Measurements from ENCODE around the gene PCED1B. TPM values are rescaled to one million over a fixed set of nuclear protein-coding genes. Genes with fewer than 3 reads are reported as not detected.

Gene PCED1B
- total RNA-seq, 3 donors from 2014 or later = 1.6 to 6.2 (median 5.1) TPM

- H3K36me3 ChIP-seq = no peaks in the 10 kb centered on the region
- TF ChIP-seq POLR2A (IDR thresholded peaks at IDR 0.05) (no peak), POLR2AphosphoS5 (IDR thresholded peaks at IDR 0.05) (no peak)
- TF ChIP-seq, protein P1, sequence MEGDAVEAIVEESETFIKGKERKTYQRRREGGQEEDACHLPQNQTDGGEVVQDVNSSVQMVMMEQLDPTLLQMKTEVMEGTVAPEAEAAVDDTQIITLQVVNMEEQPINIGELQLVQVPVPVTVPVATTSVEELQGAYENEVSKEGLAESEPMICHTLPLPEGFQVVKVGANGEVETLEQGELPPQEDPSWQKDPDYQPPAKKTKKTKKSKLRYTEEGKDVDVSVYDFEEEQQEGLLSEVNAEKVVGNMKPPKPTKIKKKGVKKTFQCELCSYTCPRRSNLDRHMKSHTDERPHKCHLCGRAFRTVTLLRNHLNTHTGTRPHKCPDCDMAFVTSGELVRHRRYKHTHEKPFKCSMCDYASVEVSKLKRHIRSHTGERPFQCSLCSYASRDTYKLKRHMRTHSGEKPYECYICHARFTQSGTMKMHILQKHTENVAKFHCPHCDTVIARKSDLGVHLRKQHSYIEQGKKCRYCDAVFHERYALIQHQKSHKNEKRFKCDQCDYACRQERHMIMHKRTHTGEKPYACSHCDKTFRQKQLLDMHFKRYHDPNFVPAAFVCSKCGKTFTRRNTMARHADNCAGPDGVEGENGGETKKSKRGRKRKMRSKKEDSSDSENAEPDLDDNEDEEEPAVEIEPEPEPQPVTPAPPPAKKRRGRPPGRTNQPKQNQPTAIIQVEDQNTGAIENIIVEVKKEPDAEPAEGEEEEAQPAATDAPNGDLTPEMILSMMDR (IDR thresholded peaks at IDR 0.05) = no peak
- intact Hi-C loops (cut with DNase I; ENCODE audit: low total_unique reads) = no loop called here
- no peak overlapping the region for H3K4me3 ChIP-seq
- H3K4me1 ChIP-seq = no peaks in the 10 kb centered on the region
- DNase-seq (ENCODE audit: low spot score in 2 of 2) = no peak
- no peaks in the 10 kb centered on the region for H3K9me3 ChIP-seq
- H3K27ac ChIP-seq = no peak overlapping the region
- H3K27me3 ChIP-seq = no peaks in the 10 kb centered on the region
These were observed 72.7 kb downstream of the PCED1B start for GRCh38 chr12:47152095-47152494.

GRCh38 chr12:47155457-47156166, 76.2 kb downstream of the PCED1B start:
- H3K4me1 ChIP-seq = no peaks in the 10 kb centered on the region
- H3K9me3 ChIP-seq = no peaks in the 10 kb centered on the region
- H3K4me3 ChIP-seq = no peak overlapping the region
- H3K27me3 ChIP-seq = no peaks in the 10 kb centered on the region
- no peak for TF ChIP-seq POLR2AphosphoS5 (IDR thresholded peaks at IDR 0.05)
- TF ChIP-seq, protein P1 (IDR thresholded peaks at IDR 0.05) = no peak
- no peak for TF ChIP-seq POLR2A (IDR thresholded peaks at IDR 0.05)
- DNase-seq (ENCODE audit: low spot score in 2 of 2) = no peak
- no peaks in the 10 kb centered on the region for H3K36me3 ChIP-seq
- intact Hi-C loops (cut with DNase I; ENCODE audit: low total_unique reads) = no loop called here
- peak overlapping the region in 1 of 2 donors; percentile 23 for H3K27ac ChIP-seq

DNA sequence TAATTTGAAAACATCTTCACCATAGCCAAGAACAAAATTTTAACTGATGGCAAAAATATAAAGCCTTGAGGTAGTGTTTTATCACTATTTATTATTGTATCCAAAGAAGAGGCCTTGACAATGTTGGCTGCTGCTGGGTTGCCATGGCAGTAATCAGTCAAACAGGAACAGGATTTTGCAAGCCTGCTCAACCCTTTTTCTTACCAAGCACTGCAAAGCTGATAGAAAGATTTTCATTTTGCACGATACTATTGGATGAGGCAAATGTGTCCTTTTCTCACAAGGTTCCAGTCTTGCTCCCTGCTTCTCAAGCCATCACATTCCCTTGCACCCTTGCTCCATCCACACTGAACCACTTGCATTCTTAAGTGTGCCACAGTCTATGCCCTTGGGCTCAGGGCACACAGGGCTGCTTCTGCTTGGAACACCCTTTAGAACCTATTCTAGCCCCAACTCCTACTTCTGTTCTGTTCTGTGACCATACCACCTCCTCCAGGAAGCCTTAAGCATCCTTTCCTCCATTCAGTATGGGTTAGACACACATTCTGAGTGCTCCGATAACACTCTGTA, 76.8 kb downstream of the PCED1B start:
- no peaks in the 10 kb centered on the region for H3K36me3 ChIP-seq
- H3K4me3 ChIP-seq = no peak overlapping the region
- no peak overlapping the region for H3K27ac ChIP-seq
- H3K27me3 ChIP-seq = no peaks in the 10 kb centered on the region
- TF ChIP-seq POLR2AphosphoS5 (IDR thresholded peaks at IDR 0.05) (no peak), POLR2A (IDR thresholded peaks at IDR 0.05) (no peak)
- TF ChIP-seq, protein P1 (IDR thresholded peaks at IDR 0.05) = no peak
- intact Hi-C loops (cut with DNase I; ENCODE audit: low total_unique reads) = no loop called here
- no peak for DNase-seq (ENCODE audit: low spot score in 2 of 2)
- H3K9me3 ChIP-seq = no peaks in the 10 kb centered on the region
- no peaks in the 10 kb centered on the region for H3K4me1 ChIP-seq

GRCh38 chr12:47158792-47159191, 79.4 kb downstream of the PCED1B start:
- intact Hi-C loops (cut with DNase I; ENCODE audit: low total_unique reads) = no loop called here
- TF ChIP-seq, protein P1 (IDR thresholded peaks at IDR 0.05) = no peak
- TF ChIP-seq POLR2AphosphoS5 (IDR thresholded peaks at IDR 0.05) (no peak), POLR2A (IDR thresholded peaks at IDR 0.05) (no peak)
- no peak overlapping the region for H3K27ac ChIP-seq
- H3K36me3 ChIP-seq = no peaks in the 10 kb centered on the region
- no peaks in the 10 kb centered on the region for H3K4me1 ChIP-seq
- no peaks in the 10 kb centered on the region for H3K9me3 ChIP-seq
- no peaks in the 10 kb centered on the region for H3K27me3 ChIP-seq
- DNase-seq (ENCODE audit: low spot score in 2 of 2) = no peak
- H3K4me3 ChIP-seq = no peak overlapping the region

- TF ChIP-seq POLR2AphosphoS5 (IDR thresholded peaks at IDR 0.05) = no peak
- TF ChIP-seq, protein P1 (IDR thresholded peaks at IDR 0.05) = no peak
- no peak for TF ChIP-seq POLR2A (IDR thresholded peaks at IDR 0.05)
- intact Hi-C loops (cut with DNase I; ENCODE audit: low total_unique reads) = no loop called here
- no peaks in the 10 kb centered on the region for H3K4me1 ChIP-seq
- H3K4me3 ChIP-seq = no peak overlapping the region
- no peak overlapping the region for H3K27ac ChIP-seq
- no peaks in the 10 kb centered on the region for H3K36me3 ChIP-seq
- H3K9me3 ChIP-seq = no peaks in the 10 kb centered on the region
- no peak for DNase-seq (ENCODE audit: low spot score in 2 of 2)
- no peaks in the 10 kb centered on the region for H3K27me3 ChIP-seq
These were observed 79.9 kb downstream of the PCED1B start for GRCh38 chr12:47159348-47159747.
